Anterior cingulate cortex (tissue), 58 donors: Measurements from ENCODE around the gene IFNGR2.
A peak's percentile ranks its signal among the peaks of the same experiment; 100 is the strongest.
"Not testable (repeated sequence)": the region's sequence is repeated elsewhere in the genome, so short reads cannot be mapped to it uniquely, and the experiment has no call there.

ENCODE experiments used
- DNase-seq, 58 donors: peaks; one replicate each; lab custom pipeline; 2025; lab: John Stamatoyannopoulos, UW

IFNGR2 gene

GRCh38 chr21:33398361-33398760, 4.9 kb upstream of the IFNGR2 start:
- no peak for DNase-seq

GRCh38 chr21:33401630-33401992, 1.6 kb upstream of the IFNGR2 start:
- DNase-seq, result peak in 2 of 58 donors; percentile 4 to 14

GRCh38 chr21:33402001-33402979, 923 bp upstream of the IFNGR2 start:
- DNase-seq, result peak in 44 of 58 donors; percentile 10 to 64 (median 31)

GRCh38 chr21:33403786-33404585, 773 bp downstream of the IFNGR2 start:
- peak in 53 of 58 donors; percentile 13 to 74 (median 44) for DNase-seq

GRCh38 chr21:33406493-33406892, 3.3 kb downstream of the IFNGR2 start:
- no peak for DNase-seq

- no peak for DNase-seq
Measured at GRCh38 chr21:33411949-33412430, 8.8 kb downstream of the IFNGR2 start.

- not testable (repeated sequence) for DNase-seq
Measured at GRCh38 chr21:33412439-33412831, 9.2 kb downstream of the IFNGR2 start.

- no peak for DNase-seq
Measured at GRCh38 chr21:33412832-33413519, 9.8 kb downstream of the IFNGR2 start.

- no peak for DNase-seq
Measured at GRCh38 chr21:33414068-33414467, 10.9 kb downstream of the IFNGR2 start.

GRCh38 chr21:33414926-33415325, 11.7 kb downstream of the IFNGR2 start:
- no peak for DNase-seq

- DNase-seq, result no peak
Measured at GRCh38 chr21:33418691-33419090, 15.5 kb downstream of the IFNGR2 start.

GRCh38 chr21:33419538-33420123, 16.4 kb downstream of the IFNGR2 start:
- DNase-seq, result no peak

GRCh38 chr21:33421713-33422393, 18.6 kb downstream of the IFNGR2 start:
- no peak for DNase-seq

GRCh38 chr21:33424214-33424613, 21.0 kb downstream of the IFNGR2 start:
- no peak for DNase-seq

GRCh38 chr21:33425825-33426224, 22.6 kb downstream of the IFNGR2 start:
- no peak for DNase-seq

GRCh38 chr21:33427051-33427450, 23.8 kb downstream of the IFNGR2 start:
- no peak for DNase-seq

- no peak for DNase-seq
Measured at GRCh38 chr21:33428669-33429068, 25.5 kb downstream of the IFNGR2 start.

GRCh38 chr21:33430858-33431257, 27.6 kb downstream of the IFNGR2 start:
- DNase-seq, result no peak

GRCh38 chr21:33432496-33432895, 29.3 kb downstream of the IFNGR2 start:
- peak in 4 of 58 donors; percentile 9 to 27 (median 24) for DNase-seq

GRCh38 chr21:33433001-33433400, 29.8 kb downstream of the IFNGR2 start:
- no peak for DNase-seq
